ENCODE measurements around the gene FMO2. TPM values are rescaled to one million over a fixed set of nuclear protein-coding genes. Genes with fewer than 3 reads are reported as not detected.
A peak's percentile ranks its signal among the peaks of the same experiment; 100 is the strongest.

The FMO2 gene
- polyA plus RNA-seq, 3 donors, result not detected

DNA sequence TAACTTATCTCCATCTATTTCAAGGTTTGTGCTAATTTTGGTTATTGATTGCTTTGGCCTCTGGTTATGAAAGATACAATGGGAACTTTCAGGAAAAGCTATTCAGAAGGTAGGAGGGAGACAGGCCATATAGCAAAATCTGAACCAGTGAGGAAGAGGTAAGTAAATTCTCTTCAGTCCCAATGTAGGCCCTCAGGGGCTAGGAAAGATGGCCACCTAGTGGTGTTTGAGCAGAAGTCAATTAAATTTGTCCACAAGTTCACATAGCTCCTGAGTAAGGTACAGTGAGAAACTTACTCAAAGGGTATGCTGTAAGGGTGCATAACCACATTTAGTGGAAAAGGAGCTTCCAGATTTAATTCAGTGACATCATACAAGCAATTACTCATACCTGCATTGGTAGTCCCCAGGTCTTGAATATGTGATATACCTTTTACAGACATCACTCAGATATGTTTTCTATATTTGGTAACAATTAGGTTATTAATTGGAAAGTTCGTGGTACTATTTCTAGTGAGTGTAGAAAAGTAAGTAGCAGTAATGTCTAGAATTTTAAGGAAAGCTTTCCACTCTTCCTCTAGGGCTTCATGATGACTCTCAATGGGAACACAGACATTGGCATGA lies 41.8 kb downstream of the FMO2 start:
- H3K36me3 ChIP-seq (replicated peaks in 1 of 2; ENCODE audit: control insufficient read depth in 1 of 2, insufficient read depth in 2 of 2, low read length in 2 of 2), result no peaks in the 10 kb centered on the region
- Mint-ChIP-seq H3K36me3 (no peaks in the 10 kb centered on the region), H3K9me3 (no peaks in the 10 kb centered on the region), H3K4me1 (peaks cover 8% of the 10 kb centered on the region), H3K4me3 (no peak overlapping the region), H3K27ac (no peak overlapping the region), H3K27me3 (ENCODE audit: low read depth in 3 of 3) (peaks cover 0 to 8% (median 0%) of the 10 kb centered on the region in 3 donors)
- no peak overlapping the region for H3K4me3 ChIP-seq (replicated peaks in 1 of 3; ENCODE audit: low read depth in 2 of 3, low read length in 3 of 3)
- no peak overlapping the region for H3K4me2 ChIP-seq (replicated peaks; ENCODE audit: extremely low read depth, low read length, poor library complexity, severe bottlenecking)
- H4K20me1 ChIP-seq (ENCODE audit: insufficient read depth, low read length), result no peaks in the 10 kb centered on the region
- H3K27me3 ChIP-seq (ENCODE audit: control insufficient read depth in 2 of 2, insufficient read depth in 2 of 2, low read length in 2 of 2), result no peaks in the 10 kb centered on the region
- no peak overlapping the region for H2AFZ ChIP-seq (ENCODE audit: insufficient read depth, low read depth, low read length, poor library complexity, severe bottlenecking)
- peaks cover 10 to 11% of the 10 kb centered on the region in 2 donors for H3K4me1 ChIP-seq (ENCODE audit: control insufficient read depth in 1 of 2, insufficient read depth in 2 of 2, low read length in 2 of 2)
- intact Hi-C loops (cut with micrococcal nuclease), result no loop called here
- no peak overlapping the region for H3K9ac ChIP-seq (ENCODE audit: insufficient read depth, low read length, poor library complexity, severe bottlenecking)
- no peak overlapping the region for H3K27ac ChIP-seq (ENCODE audit: low read depth in 1 of 2, low read length in 2 of 2)
- no peaks in the 10 kb centered on the region for H3K79me2 ChIP-seq (ENCODE audit: insufficient read depth, low read length)
- peak; percentile 18 to 57 (median 49) for DNase-seq
- WGBS (ENCODE audit: insufficient coverage), result no CpG with 5 or more reads among the region's 1 CpG
- no peaks in the 10 kb centered on the region for H3K9me3 ChIP-seq (replicated peaks in 1 of 2; ENCODE audit: control insufficient read depth in 1 of 2, insufficient read depth in 1 of 2, low read length in 2 of 2)
- peak; percentile 75 for TF ChIP-seq CTCF (IDR thresholded peaks at IDR 0.05)

- TF ChIP-seq CTCF (IDR thresholded peaks at IDR 0.05), result no peak
These were observed 46.2 kb downstream of the FMO2 start for GRCh38 chr1:171231326-171231725.

More at GRCh38 chr1:171231326-171231725, 46.2 kb downstream of the FMO2 start:
- no peaks in the 10 kb centered on the region for H4K20me1 ChIP-seq (ENCODE audit: insufficient read depth, low read length)
- H3K79me2 ChIP-seq (ENCODE audit: insufficient read depth, low read length), result no peaks in the 10 kb centered on the region
- no peaks in the 10 kb centered on the region for H3K27me3 ChIP-seq (ENCODE audit: control insufficient read depth in 2 of 2, insufficient read depth in 2 of 2, low read length in 2 of 2)
- no peak overlapping the region for H3K9ac ChIP-seq (ENCODE audit: insufficient read depth, low read length, poor library complexity, severe bottlenecking)
- no peak overlapping the region for H3K4me3 ChIP-seq (replicated peaks in 1 of 3; ENCODE audit: low read depth in 2 of 3, low read length in 3 of 3)
- Mint-ChIP-seq H3K4me1 (no peaks in the 10 kb centered on the region), H3K4me3 (no peak overlapping the region), H3K9me3 (peaks cover 4 to 8% (median 6%) of the 10 kb centered on the region in 7 donors), H3K36me3 (no peaks in the 10 kb centered on the region), H3K27ac (no peak overlapping the region), H3K27me3 (ENCODE audit: low read depth in 3 of 3) (peaks cover 0 to 8% (median 0%) of the 10 kb centered on the region in 3 donors)
- intact Hi-C loops (cut with micrococcal nuclease), result no loop called here
- H2AFZ ChIP-seq (ENCODE audit: insufficient read depth, low read depth, low read length, poor library complexity, severe bottlenecking), result no peak overlapping the region
- H3K4me2 ChIP-seq (replicated peaks; ENCODE audit: extremely low read depth, low read length, poor library complexity, severe bottlenecking), result no peak overlapping the region
- no peak for DNase-seq
- H3K4me1 ChIP-seq (ENCODE audit: control insufficient read depth in 1 of 2, insufficient read depth in 2 of 2, low read length in 2 of 2), result no peaks in the 10 kb centered on the region
- peaks cover 0 to 3% of the 10 kb centered on the region in 2 donors for H3K9me3 ChIP-seq (replicated peaks in 1 of 2; ENCODE audit: control insufficient read depth in 1 of 2, insufficient read depth in 1 of 2, low read length in 2 of 2)
- no peaks in the 10 kb centered on the region for H3K36me3 ChIP-seq (replicated peaks in 1 of 2; ENCODE audit: control insufficient read depth in 1 of 2, insufficient read depth in 2 of 2, low read length in 2 of 2)
- no peak overlapping the region for H3K27ac ChIP-seq (ENCODE audit: low read depth in 1 of 2, low read length in 2 of 2)
